ENCODE measurements around the gene SLC5A11. TPM values are rescaled to one million over a fixed set of nuclear protein-coding genes. Genes with fewer than 3 reads are reported as not detected.

SLC5A11 gene
- total RNA-seq, 1 experiment from 2014 or later = not detected

GRCh38 chr16:24909856-24910255 is 64.1 kb downstream of the SLC5A11 start:
- H3K36me3 ChIP-seq (ENCODE audit: insufficient read depth, low read length, poor library complexity, severe bottlenecking) = no peaks in the 10 kb centered on the region
- CTCF ChIA-PET = no interaction called here
- H3K4me3 ChIP-seq (ENCODE audit: low read depth, low read length, poor library complexity, severe bottlenecking) = no peak overlapping the region
- no peak for DNase-seq (ENCODE audit: low spot score)
- TF ChIP-seq CTCF (conservative IDR thresholded peaks at IDR 0.05; ENCODE audit: low read depth, low read length) (no peak), EZH2 (IDR thresholded peaks at IDR 0.05; ENCODE audit: borderline replicate concordance, low read depth, low read length, poor library complexity, severe bottlenecking) (no peak)
- POLR2A ChIA-PET (ENCODE audit: low non-redundant PET) = no interaction called here
- H3K27ac ChIP-seq (ENCODE audit: low read depth, low read length, poor library complexity, severe bottlenecking) = no peak overlapping the region
- no TSS peak for BruUV-seq (replicated peaks)
- intact Hi-C loops (cut with micrococcal nuclease; ENCODE audit: unreplicated experiment) = no loop called here
- H3K27me3 ChIP-seq (replicated peaks; ENCODE audit: insufficient read depth, low read depth, low read length, poor library complexity) = no peaks in the 10 kb centered on the region
- no peaks in the 10 kb centered on the region for H3K4me1 ChIP-seq (ENCODE audit: insufficient read depth, low read length, poor library complexity, severe bottlenecking)
- no peaks in the 10 kb centered on the region for H3K9me3 ChIP-seq (ENCODE audit: low read depth, low read length, poor library complexity, severe bottlenecking)

GRCh38 chr16:24915019-24915418 is 69.3 kb downstream of the SLC5A11 start:
- Histone ChIP-seq H3K27ac (ENCODE audit: low read depth, low read length, poor library complexity, severe bottlenecking) (no peak overlapping the region), H3K4me1 (ENCODE audit: insufficient read depth, low read length, poor library complexity, severe bottlenecking) (no peaks in the 10 kb centered on the region), H3K36me3 (ENCODE audit: insufficient read depth, low read length, poor library complexity, severe bottlenecking) (peaks cover 12% of the 10 kb centered on the region), H3K27me3 (replicated peaks; ENCODE audit: insufficient read depth, low read depth, low read length, poor library complexity) (no peaks in the 10 kb centered on the region), H3K4me3 (ENCODE audit: low read depth, low read length, poor library complexity, severe bottlenecking) (no peak overlapping the region), H3K9me3 (ENCODE audit: low read depth, low read length, poor library complexity, severe bottlenecking) (no peaks in the 10 kb centered on the region)
- POLR2A ChIA-PET (ENCODE audit: low non-redundant PET) = no interaction called here
- BruUV-seq (replicated peaks) = no TSS peak
- no peak for DNase-seq (ENCODE audit: low spot score)
- TF ChIP-seq CTCF (conservative IDR thresholded peaks at IDR 0.05; ENCODE audit: low read depth, low read length) (no peak), EZH2 (IDR thresholded peaks at IDR 0.05; ENCODE audit: borderline replicate concordance, low read depth, low read length, poor library complexity, severe bottlenecking) (no peak)
- intact Hi-C loops (cut with micrococcal nuclease; ENCODE audit: unreplicated experiment) = no loop called here
- CTCF ChIA-PET = no interaction called here

- H3K4me1 ChIP-seq (ENCODE audit: insufficient read depth, low read length, poor library complexity, severe bottlenecking) = no peaks in the 10 kb centered on the region
- intact Hi-C loops (cut with micrococcal nuclease; ENCODE audit: unreplicated experiment) = no loop called here
- H3K27me3 ChIP-seq (replicated peaks; ENCODE audit: insufficient read depth, low read depth, low read length, poor library complexity) = no peaks in the 10 kb centered on the region
- no peak for TF ChIP-seq CTCF (conservative IDR thresholded peaks at IDR 0.05; ENCODE audit: low read depth, low read length)
- no peak for TF ChIP-seq EZH2 (IDR thresholded peaks at IDR 0.05; ENCODE audit: borderline replicate concordance, low read depth, low read length, poor library complexity, severe bottlenecking)
- no TSS peak for BruUV-seq (replicated peaks)
- POLR2A ChIA-PET (ENCODE audit: low non-redundant PET) = no interaction called here
- CTCF ChIA-PET = no interaction called here
- H3K36me3 ChIP-seq (ENCODE audit: insufficient read depth, low read length, poor library complexity, severe bottlenecking) = peaks cover 15% of the 10 kb centered on the region
- H3K4me3 ChIP-seq (ENCODE audit: low read depth, low read length, poor library complexity, severe bottlenecking) = no peak overlapping the region
- H3K9me3 ChIP-seq (ENCODE audit: low read depth, low read length, poor library complexity, severe bottlenecking) = no peaks in the 10 kb centered on the region
- H3K27ac ChIP-seq (ENCODE audit: low read depth, low read length, poor library complexity, severe bottlenecking) = no peak overlapping the region
- no peak for DNase-seq (ENCODE audit: low spot score)
These were observed 69.8 kb downstream of the SLC5A11 start for GRCh38 chr16:24915576-24915975.
